SU-DHL-6 (cell line): ENCODE results near the gene TANGO2.

Experiments
- H2AFZ ChIP-seq: fragments of 200-600 bp; sonication (generic); 2 replicates; pipeline ENCODE4 v1.6.1; 2014; ENCODE audit warnings: low read depth, mild to moderate bottlenecking, moderate library complexity, mixed read lengths, antibody characterized with exemption, low read length; ENCODE audit not compliant: severe bottlenecking
- H3F3A ChIP-seq: fragments of 200-600 bp; shearing (Covaris generic); 2 replicates; pipeline ENCODE4 v1.6.0; 2016; ENCODE audit warnings: antibody characterized with exemption, mild to moderate bottlenecking; ENCODE audit not compliant: insufficient read depth
- H3K27ac ChIP-seq: fragments of 200-600 bp; sonication (generic); 2 replicates; pipeline ENCODE4 v1.5.1; 2016; ENCODE audit warnings: low read depth, mild to moderate bottlenecking, low read length, moderate library complexity, mixed read lengths
- H3K27me3 ChIP-seq: fragments of 200-600 bp; sonication (generic), shearing (Covaris generic); 2 replicates; pipeline ENCODE4 v1.6.0; 2014; ENCODE audit warnings: mild to moderate bottlenecking, low read length
- H3K36me3 ChIP-seq: fragments of 200-600 bp; sonication (generic); 2 replicates; pipeline ENCODE4 v1.6.1; 2014; ENCODE audit warnings: mild to moderate bottlenecking, low read length, mixed read lengths
- H3K4me2 ChIP-seq: fragments of 300-600, 200-600 bp; shearing (Covaris generic), sonication (generic); 2 replicates; pipeline ENCODE4 v1.6.0; 2014; ENCODE audit warnings: low read length, low read depth, mild to moderate bottlenecking; ENCODE audit not compliant: poor library complexity, severe bottlenecking
- H3K4me3 ChIP-seq: fragments of 200-600 bp; sonication (generic); 2 replicates; pipeline ENCODE4 v1.5.1; 2014; ENCODE audit warnings: antibody characterized with exemption, low read length, mild to moderate bottlenecking, mixed read lengths; ENCODE audit not compliant: insufficient read depth, poor library complexity, severe bottlenecking
- H3K79me2 ChIP-seq: fragments of 200-600 bp; sonication (generic); 2 replicates; pipeline ENCODE4 v1.6.1; 2014; ENCODE audit warnings: mild to moderate bottlenecking, low read length, moderate library complexity; ENCODE audit not compliant: insufficient read depth
- H3K9ac ChIP-seq: fragments of 200-600 bp; sonication (generic); 2 replicates; pipeline ENCODE4 v1.7.0; 2014; ENCODE audit warnings: mild to moderate bottlenecking, low read length
- H3K9me2 ChIP-seq: fragments of 200-600 bp; sonication (generic); replicated peaks from 2 replicates; pipeline ENCODE4 v1.6.1; 2014; ENCODE audit warnings: low read length; ENCODE audit not compliant: insufficient read depth
- H3K9me3 ChIP-seq: fragments of 200-600 bp; sonication (generic); 2 replicates; pipeline ENCODE4 v1.6.1; 2014; ENCODE audit warnings: low read length, mixed read lengths; ENCODE audit not compliant: insufficient read depth
- H4K20me1 ChIP-seq: fragments of 200-600 bp; sonication (generic); 2 replicates; pipeline ENCODE4 v1.6.1; 2014; ENCODE audit warnings: low read depth, mild to moderate bottlenecking, antibody characterized with exemption, low read length, moderate library complexity, mixed read lengths
- EZH2phosphoT487 ChIP-seq: fragments of 200-600 bp; sonication (generic), shearing (Covaris generic); conservative IDR thresholded peaks from 2 replicates; pipeline ENCODE4 v1.6.1; 2018; ENCODE audit warnings: mild to moderate bottlenecking, antibody characterized with exemption, low read length, moderate library complexity, mixed read lengths
- TF ChIP-seq, protein P1 (sequence below): fragments of 200-600 bp; sonication (generic); IDR thresholded peaks from one replicate; pipeline ENCODE4 v1.5.1; 2017; ENCODE audit warnings: antibody characterized with exemption, mild to moderate bottlenecking, low read length, moderate library complexity; ENCODE audit not compliant: insufficient read depth, poor library complexity, severe bottlenecking

TANGO2 gene

DNA sequence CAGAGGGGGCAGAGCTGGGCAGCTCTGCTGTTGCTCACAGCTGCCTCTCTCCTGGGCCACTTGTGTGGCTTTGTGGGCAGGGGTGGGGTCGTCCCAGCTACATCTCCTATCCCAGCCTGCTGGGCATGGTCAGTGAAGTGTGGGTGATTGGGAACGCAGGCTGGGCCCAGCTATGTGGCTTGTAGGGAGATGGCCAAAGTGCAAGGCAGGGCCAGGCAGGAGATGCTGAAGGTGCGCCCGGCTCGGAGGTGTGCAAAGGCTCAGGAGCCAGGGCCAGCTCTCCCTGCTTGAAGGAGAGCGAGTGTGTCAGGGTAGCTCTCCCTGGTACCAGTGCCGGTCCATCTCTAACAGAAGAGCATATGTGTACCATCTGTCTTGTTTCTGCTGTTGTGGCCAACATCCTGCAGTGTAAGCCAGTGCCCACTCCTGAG lies 86.6 kb downstream of the TANGO2 start:
- Histone ChIP-seq H3K9ac (no peak overlapping the region), H3K27ac (no peak overlapping the region), H2AFZ (no peak overlapping the region), H3K9me3 (no peaks in the 10 kb centered on the region), H3K4me2 (no peak overlapping the region), H3K36me3 (no peaks in the 10 kb centered on the region), H4K20me1 (no peaks in the 10 kb centered on the region), H3K4me3 (no peak overlapping the region), H3K27me3 (no peaks in the 10 kb centered on the region), H3K9me2 (no peaks in the 10 kb centered on the region), H3F3A (peaks cover 15% of the 10 kb centered on the region), H3K79me2 (no peaks in the 10 kb centered on the region)
- TF ChIP-seq EZH2phosphoT487, result no peak
- TF ChIP-seq, protein P1, sequence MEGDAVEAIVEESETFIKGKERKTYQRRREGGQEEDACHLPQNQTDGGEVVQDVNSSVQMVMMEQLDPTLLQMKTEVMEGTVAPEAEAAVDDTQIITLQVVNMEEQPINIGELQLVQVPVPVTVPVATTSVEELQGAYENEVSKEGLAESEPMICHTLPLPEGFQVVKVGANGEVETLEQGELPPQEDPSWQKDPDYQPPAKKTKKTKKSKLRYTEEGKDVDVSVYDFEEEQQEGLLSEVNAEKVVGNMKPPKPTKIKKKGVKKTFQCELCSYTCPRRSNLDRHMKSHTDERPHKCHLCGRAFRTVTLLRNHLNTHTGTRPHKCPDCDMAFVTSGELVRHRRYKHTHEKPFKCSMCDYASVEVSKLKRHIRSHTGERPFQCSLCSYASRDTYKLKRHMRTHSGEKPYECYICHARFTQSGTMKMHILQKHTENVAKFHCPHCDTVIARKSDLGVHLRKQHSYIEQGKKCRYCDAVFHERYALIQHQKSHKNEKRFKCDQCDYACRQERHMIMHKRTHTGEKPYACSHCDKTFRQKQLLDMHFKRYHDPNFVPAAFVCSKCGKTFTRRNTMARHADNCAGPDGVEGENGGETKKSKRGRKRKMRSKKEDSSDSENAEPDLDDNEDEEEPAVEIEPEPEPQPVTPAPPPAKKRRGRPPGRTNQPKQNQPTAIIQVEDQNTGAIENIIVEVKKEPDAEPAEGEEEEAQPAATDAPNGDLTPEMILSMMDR, result no peak

DNA sequence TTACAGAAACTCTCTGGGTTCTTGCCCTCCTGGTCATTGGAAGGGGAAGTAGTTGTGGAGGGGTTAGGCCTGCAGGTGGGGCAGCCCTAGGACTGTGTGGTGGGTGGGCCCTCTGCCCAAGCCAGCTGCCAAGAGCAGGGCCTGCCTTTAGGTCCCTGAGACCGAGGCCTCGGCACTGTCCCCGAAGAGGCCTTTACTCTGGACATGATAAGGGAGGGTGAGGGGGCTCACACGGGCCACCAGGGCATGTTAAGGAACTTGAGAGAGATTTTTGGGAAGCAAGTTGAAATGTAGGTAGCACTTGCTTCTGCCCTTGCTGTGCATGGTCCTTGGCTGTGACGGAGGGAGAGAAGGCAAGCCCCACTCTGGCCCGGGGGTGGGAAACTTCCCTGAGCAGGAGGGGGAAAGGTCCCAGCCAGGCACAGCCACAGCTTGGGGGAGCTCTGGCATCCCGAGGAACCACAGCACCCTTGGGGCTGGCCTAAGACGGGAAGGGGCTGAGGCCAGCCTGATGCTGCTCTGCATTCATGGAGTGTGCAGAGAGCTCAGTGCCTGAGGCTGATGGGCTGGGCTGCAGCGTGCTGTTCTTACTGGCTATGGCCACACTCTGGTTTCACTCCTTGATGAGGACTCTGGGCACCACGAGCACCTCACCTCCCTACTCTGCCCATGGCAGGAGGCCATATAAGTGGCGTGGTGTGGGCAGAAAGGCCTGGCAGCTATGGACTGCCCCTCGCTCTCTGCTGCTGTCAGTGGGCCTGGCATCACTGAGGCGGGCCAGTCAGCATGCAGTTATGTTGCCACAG lies 87.2 kb downstream of the TANGO2 start:
- Histone ChIP-seq H2AFZ (no peak overlapping the region), H4K20me1 (no peaks in the 10 kb centered on the region)
- TF ChIP-seq EZH2phosphoT487, result no peak
- TF ChIP-seq, protein P1, result no peak

DNA sequence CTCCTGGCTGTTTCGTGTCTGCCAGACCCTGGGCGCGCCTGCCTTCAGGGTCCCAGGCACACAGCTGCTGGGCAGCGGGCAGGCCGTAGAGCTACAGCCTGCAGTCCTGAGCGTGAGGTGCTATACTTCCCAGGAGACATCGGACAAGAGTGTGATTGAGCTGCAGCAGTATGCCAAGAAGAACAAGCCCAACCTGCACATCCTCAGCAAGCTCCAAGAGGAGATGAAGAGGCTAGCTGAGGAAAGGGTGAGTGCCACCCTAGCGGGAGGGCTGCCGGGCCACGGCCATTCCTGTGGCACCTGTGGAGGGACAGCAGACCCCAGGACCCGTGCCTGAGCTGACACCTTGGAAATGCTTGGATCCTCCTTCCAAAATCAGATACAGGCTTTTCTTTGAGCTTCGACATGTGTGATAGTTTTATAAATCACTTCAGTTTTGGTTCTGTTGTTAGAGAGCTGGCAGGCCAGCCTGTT lies 87.9 kb downstream of the TANGO2 start:
- H4K20me1 ChIP-seq, result no peaks in the 10 kb centered on the region
- H3K9me3 ChIP-seq, result no peaks in the 10 kb centered on the region
- no peak overlapping the region for H2AFZ ChIP-seq
- no peaks in the 10 kb centered on the region for H3K36me3 ChIP-seq
- no peak overlapping the region for H3K4me2 ChIP-seq
- H3K9me2 ChIP-seq, result no peaks in the 10 kb centered on the region
- no peak overlapping the region for H3K9ac ChIP-seq
- no peaks in the 10 kb centered on the region for H3K79me2 ChIP-seq
- H3F3A ChIP-seq, result peaks cover 15% of the 10 kb centered on the region
- H3K27me3 ChIP-seq, result no peaks in the 10 kb centered on the region
- TF ChIP-seq EZH2phosphoT487, result no peak
- TF ChIP-seq, protein P1, result no peak
- H3K4me3 ChIP-seq, result no peak overlapping the region
- H3K27ac ChIP-seq, result no peak overlapping the region

More for the DNA sequence above, 87.2 kb downstream of the TANGO2 start:
- H3K4me2 ChIP-seq, result no peak overlapping the region
- H3K27me3 ChIP-seq, result no peaks in the 10 kb centered on the region
- no peak overlapping the region for H3K4me3 ChIP-seq
- H3K9me2 ChIP-seq, result no peaks in the 10 kb centered on the region
- peaks cover 15% of the 10 kb centered on the region for H3F3A ChIP-seq
- H3K27ac ChIP-seq, result no peak overlapping the region
- no peaks in the 10 kb centered on the region for H3K36me3 ChIP-seq
- no peaks in the 10 kb centered on the region for H3K79me2 ChIP-seq
- no peaks in the 10 kb centered on the region for H3K9me3 ChIP-seq
- H3K9ac ChIP-seq, result no peak overlapping the region
